HCT116 (cell line): ENCODE data around the gene FLCN.

Experiments
- CTCF ChIP-seq, 3 experiments: fragments of 200-600 bp in 1 of 3; sonication (generic) in 1 of 3; IDR thresholded peaks in 2 of 3; conservative IDR thresholded peaks in 1 of 3; 2 replicates each; pipeline ENCODE4 v1.5.1; 2012 to 2017; ENCODE audit warnings: low read depth in 2 of 3, low read length in 2 of 3, antibody characterized with exemption in 1 of 3, borderline replicate concordance in 1 of 3, control low read depth in 1 of 3, mild to moderate bottlenecking in 1 of 3, mixed read lengths in 1 of 3, mixed run types in 1 of 3, moderate library complexity in 1 of 3; ENCODE audit not compliant: insufficient read depth in 1 of 3
- POLR2A ChIP-seq: IDR thresholded peaks from 2 replicates; pipeline ENCODE4 v1.7.0; 2011; ENCODE audit warnings: borderline replicate concordance; ENCODE audit not compliant: insufficient read depth, insufficient read length; ENCODE audit errors: extremely low read depth

- no peak for TF ChIP-seq POLR2A
- no peak for TF ChIP-seq CTCF (IDR thresholded peaks at IDR 0.05 in 2 of 3, conservative IDR thresholded peaks at IDR 0.05 in 1 of 3; ENCODE audit: borderline replicate concordance in 1 of 3, insufficient read depth in 1 of 3, low read depth in 2 of 3, low read length in 2 of 3)
These were observed 72.8 kb downstream of the FLCN start for GRCh38 chr17:17164156-17164555.
